GM12892 (cell line): ENCODE data around the gene FBXL12. TPM values are rescaled to one million over a fixed set of nuclear protein-coding genes. Genes with fewer than 3 reads are reported as not detected.

Experiments
- DNase-seq: peaks from one replicate; pipeline ENCODE4 v3.0.0; 2011; ENCODE audit not compliant: insufficient read length
- FAIRE-seq: peaks from 2 replicates; lab custom pipeline; 2011; peaks lifted over from hg19 to GRCh38; lab: Jason Lieb, UNC
- POLR2A ChIP-seq: IDR thresholded peaks from 2 replicates; pipeline ENCODE4 v1.6.1; 2011; ENCODE audit warnings: low read depth, low read length, control low read depth
- POLR2AphosphoS5 ChIP-seq: IDR thresholded peaks from 2 replicates; pipeline ENCODE4 v1.6.1; 2011; ENCODE audit warnings: low read depth, low read length, control low read depth
- TAF1 ChIP-seq: IDR thresholded peaks from 2 replicates; pipeline ENCODE4 v1.6.1; 2011; ENCODE audit warnings: low read depth, mild to moderate bottlenecking, control low read depth, low read length, borderline replicate concordance
- polyA plus RNA-seq: library from polyadenylated mRNA; unstranded; fragments of >200 nt; gene quantifications from one replicate; pipeline ENCODE4 v1.2.1, GENCODE V29; 2012; ENCODE audit warnings: missing spikeins, inconsistent platforms; ENCODE audit not compliant: missing spikeins

Gene FBXL12, protein sequence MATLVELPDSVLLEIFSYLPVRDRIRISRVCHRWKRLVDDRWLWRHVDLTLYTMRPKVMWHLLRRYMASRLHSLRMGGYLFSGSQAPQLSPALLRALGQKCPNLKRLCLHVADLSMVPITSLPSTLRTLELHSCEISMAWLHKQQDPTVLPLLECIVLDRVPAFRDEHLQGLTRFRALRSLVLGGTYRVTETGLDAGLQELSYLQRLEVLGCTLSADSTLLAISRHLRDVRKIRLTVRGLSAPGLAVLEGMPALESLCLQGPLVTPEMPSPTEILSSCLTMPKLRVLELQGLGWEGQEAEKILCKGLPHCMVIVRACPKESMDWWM
- polyA plus RNA-seq: 9.8 TPM

GRCh38 chr19:9818734-9819595 is at the start of gene FBXL12:
FBXL12 (minus strand) TSS chr19:9819079; CDS start chr19:9818813, 266 bp downstream.
- peak; percentile 89 for TF ChIP-seq POLR2AphosphoS5
- TF ChIP-seq TAF1: 0 out of 2 replicates have a peak, but pooled peaks have one; percentile 58
- peak; percentile 95 for TF ChIP-seq POLR2A
- FAIRE-seq: peak; percentile 98

DNA sequence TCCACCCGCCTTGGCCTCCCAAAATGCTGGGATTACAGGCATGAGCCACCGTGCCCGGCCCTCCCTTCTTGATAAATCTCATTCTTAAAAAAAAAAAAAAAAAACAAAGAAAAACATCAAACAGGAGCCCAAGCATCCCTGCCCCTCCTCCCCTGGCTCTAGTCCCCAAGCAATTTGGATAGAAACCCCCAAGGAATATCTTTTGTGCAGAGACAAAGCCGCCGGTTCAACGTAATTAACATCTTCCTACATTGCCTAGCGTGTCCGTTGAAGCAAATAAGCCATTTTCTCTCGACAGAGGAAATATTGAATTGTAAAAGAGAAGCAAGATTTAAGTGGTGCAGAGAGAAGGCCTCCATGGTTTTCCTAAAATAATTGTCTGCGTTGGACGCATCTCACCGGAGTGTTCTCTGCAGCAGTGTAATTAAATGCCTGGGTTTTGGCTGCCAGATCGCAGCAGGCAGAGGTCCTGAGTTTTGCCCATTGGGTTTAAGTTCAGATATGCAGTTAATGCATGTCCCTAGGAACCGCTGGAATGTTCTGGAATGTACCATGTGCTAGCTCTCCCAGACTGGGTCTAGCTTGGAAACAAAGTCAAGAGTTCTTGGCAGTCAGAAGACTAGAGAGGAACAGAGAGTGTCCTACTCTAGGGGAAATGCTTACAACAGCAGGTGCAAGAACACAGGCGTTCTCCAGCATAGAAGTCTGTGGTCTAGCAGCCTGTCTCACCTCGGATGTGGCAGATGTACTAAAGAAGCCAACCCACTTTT is 47.0 kb upstream of the FBXL12 start:
- TF ChIP-seq POLR2AphosphoS5: no peak
- TF ChIP-seq POLR2A: no peak
- TF ChIP-seq TAF1: no peak
- FAIRE-seq (no peak), DNase-seq (no peak)

More at GRCh38 chr19:9818734-9819595, at the start of gene FBXL12:
- DNase-seq: peak; percentile 92

- DNase-seq (no peak), FAIRE-seq (no peak)
- TF ChIP-seq TAF1 (no peak), POLR2AphosphoS5 (no peak), POLR2A (no peak)
Observed at GRCh38 chr19:9863759-9864158, 44.9 kb upstream of the FBXL12 start.

- TF ChIP-seq POLR2A (no peak), POLR2AphosphoS5 (no peak), TAF1 (no peak)
- FAIRE-seq (no peak), DNase-seq (no peak)
Observed at GRCh38 chr19:9862938-9863337, 44.1 kb upstream of the FBXL12 start.

DNA sequence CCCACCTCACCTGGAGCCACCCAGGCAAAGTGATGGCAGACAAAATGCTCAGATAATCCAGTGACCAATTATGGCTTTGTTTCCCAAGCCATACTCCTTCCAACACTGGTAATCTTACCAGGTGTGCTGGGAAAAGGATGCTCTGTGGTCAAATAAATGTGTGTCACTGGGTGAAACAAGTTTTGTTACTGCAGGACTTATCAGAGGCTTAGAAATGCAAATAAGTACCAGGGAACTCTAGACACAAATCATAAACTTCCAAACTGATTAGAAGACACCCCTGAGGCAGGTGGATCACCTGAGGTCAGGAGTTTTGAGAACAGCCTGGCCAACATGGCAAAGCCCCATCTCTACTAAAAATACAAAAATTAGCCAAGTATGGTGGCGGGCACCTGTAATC is 42.6 kb upstream of the FBXL12 start:
- TF ChIP-seq POLR2A: no peak
- TF ChIP-seq TAF1: no peak
- TF ChIP-seq POLR2AphosphoS5: no peak
- no peak for FAIRE-seq
- DNase-seq: no peak

GRCh38 chr19:9860407-9860806 is 41.5 kb upstream of the FBXL12 start:
- no peak for TF ChIP-seq POLR2A
- TF ChIP-seq POLR2AphosphoS5: no peak
- TF ChIP-seq TAF1: no peak
- no peak for FAIRE-seq

GRCh38 chr19:9858766-9859165 is 39.9 kb upstream of the FBXL12 start:
- DNase-seq (no peak), FAIRE-seq (no peak)
- no peak for TF ChIP-seq TAF1
- no peak for TF ChIP-seq POLR2AphosphoS5
- TF ChIP-seq POLR2A: no peak

More at GRCh38 chr19:9860407-9860806, 41.5 kb upstream of the FBXL12 start:
- no peak for DNase-seq

GRCh38 chr19:9857920-9858746 is 39.3 kb upstream of the FBXL12 start:
- TF ChIP-seq POLR2A: no peak
- TF ChIP-seq TAF1: no peak
- TF ChIP-seq POLR2AphosphoS5: no peak
- DNase-seq (no peak), FAIRE-seq (peak; percentile 66)

- no peak for FAIRE-seq
- no peak for DNase-seq
- TF ChIP-seq POLR2A: no peak
- TF ChIP-seq TAF1: no peak
- TF ChIP-seq POLR2AphosphoS5: no peak
Observed at GRCh38 chr19:9857076-9857721, 38.3 kb upstream of the FBXL12 start.

DNA sequence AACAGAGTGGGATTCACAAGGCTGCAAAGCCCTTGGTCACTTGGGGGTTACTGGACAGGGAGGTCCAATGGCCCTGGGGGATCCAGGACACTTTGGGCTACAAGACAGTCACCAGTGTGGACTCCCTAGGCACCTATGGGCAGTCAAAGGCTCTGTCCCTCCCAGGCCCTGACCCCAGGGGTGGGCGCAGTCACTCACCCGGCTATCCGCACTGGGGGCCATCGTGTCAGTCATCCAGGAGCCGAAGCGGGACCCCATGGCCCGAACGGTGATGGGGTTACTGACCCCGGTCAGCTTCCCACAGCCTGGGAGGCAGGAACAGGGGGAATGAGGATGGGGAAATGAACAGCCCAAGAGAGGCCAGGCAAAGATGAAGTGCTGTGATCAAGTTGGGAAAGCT is 37.7 kb upstream of the FBXL12 start:
- FAIRE-seq: no peak
- DNase-seq: no peak
- TF ChIP-seq POLR2AphosphoS5 (no peak), TAF1 (no peak), POLR2A (no peak)
